Dermis blood vessel endothelial cell (primary cell): ENCODE results near the gene GPR6. TPM values are rescaled to one million over a fixed set of nuclear protein-coding genes. Genes with fewer than 3 reads are reported as not detected.

Experiments
- DNase-seq: peaks from one replicate; pipeline ENCODE4 v3.0.0; 2010
- total RNA-seq: library from RNA; depleted of rRNA; stranded (reverse); fragments of >200 nt; gene quantifications from 2 replicates; pipeline ENCODE4 v1.2.3, GENCODE V29; 2014

GPR6 gene
- total RNA-seq, 1 donor from 2014 or later, result not detected

DNA sequence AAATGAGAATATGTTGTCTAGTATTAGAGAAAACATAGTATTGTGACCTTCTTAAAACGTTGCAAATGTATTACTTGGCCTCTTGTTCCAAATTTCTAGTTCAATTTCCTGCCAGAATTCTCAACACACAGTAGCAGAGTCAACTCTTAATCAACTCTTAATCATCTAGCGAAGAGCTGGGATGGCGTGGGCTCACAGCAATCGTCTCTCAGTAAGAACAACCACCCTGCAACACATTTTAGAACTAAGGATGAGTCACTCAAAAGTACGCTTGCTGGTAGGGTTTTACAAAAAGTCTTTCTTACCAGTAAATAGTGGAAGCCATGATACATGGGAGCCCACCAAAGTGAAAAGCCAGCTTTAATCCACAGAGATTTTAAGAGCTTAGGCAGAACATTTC lies 24.6 kb downstream of the GPR6 start:
- DNase-seq, result no peak

DNA sequence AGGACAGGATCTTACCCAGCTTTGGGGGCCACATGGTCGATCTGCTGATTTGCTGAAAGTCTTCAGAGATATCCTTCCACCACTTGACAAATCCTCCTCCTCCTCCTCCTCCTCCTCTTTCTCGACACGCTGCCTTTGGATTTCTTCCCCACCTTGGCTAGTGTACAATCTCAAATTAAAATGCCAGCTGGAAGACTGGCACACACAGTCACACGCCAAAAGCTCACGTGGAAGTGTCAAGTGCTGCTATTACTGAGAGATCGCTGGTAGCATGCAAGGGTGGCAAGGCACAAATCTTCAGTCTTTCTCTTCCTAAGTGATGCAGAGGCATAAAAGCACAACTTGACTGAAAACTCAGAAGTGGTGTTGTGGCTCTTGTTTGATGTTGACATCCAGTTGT lies 35.3 kb downstream of the GPR6 start:
- no peak for DNase-seq

- DNase-seq, result no peak
Observed at GRCh38 chr6:110015206-110015605, 37.1 kb downstream of the GPR6 start.

- no peak for DNase-seq
Observed at GRCh38 chr6:110017306-110017705, 39.2 kb downstream of the GPR6 start.

DNA sequence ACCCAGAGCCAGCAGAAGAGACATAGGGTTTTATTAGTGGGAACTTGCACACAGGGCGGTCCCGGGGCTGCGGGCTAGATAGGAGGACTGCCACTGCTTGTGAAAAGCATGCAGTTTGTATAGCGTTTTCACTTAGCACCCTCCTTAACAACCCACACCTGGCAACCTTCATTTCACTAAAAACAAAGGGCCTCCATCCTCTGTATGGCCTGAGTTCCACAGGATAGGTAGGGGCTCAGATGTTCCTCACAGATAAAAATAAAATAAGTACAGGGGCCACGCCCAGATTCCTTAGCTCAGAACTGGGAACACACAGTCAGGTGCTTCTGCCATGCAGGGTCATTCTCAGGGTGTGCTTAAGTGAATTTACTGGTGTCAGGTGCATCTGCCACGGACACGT lies 39.8 kb downstream of the GPR6 start:
- no peak for DNase-seq

- no peak for DNase-seq
Observed at GRCh38 chr6:110018486-110018885, 40.4 kb downstream of the GPR6 start.

GRCh38 chr6:110020888-110021287 lies 42.8 kb downstream of the GPR6 start:
- peak; percentile 6 for DNase-seq

DNA sequence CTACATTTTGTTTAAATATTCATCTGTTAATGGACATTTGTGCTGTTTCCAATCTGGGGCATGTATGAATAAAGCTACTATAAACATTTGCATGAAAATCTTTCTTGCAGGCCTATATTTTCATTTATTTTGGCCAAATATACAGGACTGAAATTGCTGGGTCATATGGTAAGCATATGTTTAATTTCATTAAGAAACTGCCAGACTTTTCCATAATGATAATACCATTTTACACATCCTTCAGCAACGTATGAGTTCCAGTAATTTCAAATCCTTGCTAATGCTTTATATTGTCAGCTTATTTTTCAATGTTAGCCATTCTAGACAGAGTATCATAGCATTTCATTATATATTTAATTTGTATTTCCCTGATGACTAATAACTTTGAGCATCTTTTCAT lies 51.0 kb downstream of the GPR6 start:
- DNase-seq, result no peak

Other genes with a start within 250 kb of the GPR6 start
- gene WASF1, start 201.4 kb downstream of the GPR6 start, total RNA-seq, result 11.4 and 22.0 TPM in 2 replicates
- gene CDC40, start 202.1 kb downstream of the GPR6 start, total RNA-seq, result 22.0 and 32.8 TPM in 2 replicates